ENCODE data around the gene CITED1.

Gene CITED1, protein sequence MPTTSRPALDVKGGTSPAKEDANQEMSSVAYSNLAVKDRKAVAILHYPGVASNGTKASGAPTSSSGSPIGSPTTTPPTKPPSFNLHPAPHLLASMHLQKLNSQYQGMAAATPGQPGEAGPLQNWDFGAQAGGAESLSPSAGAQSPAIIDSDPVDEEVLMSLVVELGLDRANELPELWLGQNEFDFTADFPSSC

DNA sequence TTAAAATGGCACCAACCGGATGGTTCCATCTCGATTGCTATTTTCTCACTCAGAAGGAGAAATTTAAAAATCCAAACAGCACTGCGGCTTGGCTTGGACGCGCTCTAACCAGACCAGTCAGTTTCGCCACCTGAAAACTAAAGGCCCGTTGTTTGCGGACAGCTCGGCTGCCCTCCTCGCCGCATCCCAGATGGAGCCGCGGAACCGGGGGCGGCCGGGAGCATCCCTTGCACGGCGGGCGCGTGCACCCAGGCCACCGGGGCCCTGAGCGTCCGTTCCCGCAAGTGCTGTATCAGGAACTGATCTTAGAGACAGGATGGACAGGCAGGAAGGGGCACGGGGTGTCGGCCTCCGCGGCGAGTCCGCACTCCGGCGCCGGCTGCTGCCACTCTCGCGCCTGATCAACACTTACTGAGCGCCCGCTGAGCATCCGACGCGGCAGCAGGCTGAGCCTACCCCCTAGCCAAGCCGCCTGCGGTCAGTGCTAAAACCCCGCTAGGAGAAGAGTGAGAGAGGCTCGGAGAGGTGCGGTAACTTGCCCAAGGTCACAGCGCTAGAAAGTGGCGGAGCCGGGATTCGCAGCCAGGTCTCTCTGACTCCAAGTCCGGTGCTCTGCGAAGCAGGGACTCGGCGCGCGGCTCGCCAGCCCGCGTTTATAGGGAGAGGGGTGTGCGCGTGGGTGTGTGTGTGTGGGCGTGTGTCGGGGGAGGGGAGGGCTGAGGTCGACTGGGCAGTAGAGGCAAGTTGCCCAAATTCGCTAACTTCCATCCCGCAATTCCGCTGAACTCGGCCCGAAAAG lies at the start of gene CITED1:
Gene CITED1 (minus strand): TSS at position 629 of the 799 bp plus-strand sequence. CDS start 3,045 bp downstream, outside the sequence.
- peak; percentile 34 for DNase-seq (ENCODE audit: low spot score)
- TF ChIP-seq CTCF (IDR thresholded peaks at IDR 0.05; ENCODE audit: extremely low read depth, missing control alignments) = no peak

- no peak for TF ChIP-seq CTCF (IDR thresholded peaks at IDR 0.05; ENCODE audit: extremely low read depth, missing control alignments)
- DNase-seq (ENCODE audit: low spot score) = no peak
These were observed 47.1 kb upstream of the CITED1 start for GRCh38 chrX:72352786-72353185.

DNA sequence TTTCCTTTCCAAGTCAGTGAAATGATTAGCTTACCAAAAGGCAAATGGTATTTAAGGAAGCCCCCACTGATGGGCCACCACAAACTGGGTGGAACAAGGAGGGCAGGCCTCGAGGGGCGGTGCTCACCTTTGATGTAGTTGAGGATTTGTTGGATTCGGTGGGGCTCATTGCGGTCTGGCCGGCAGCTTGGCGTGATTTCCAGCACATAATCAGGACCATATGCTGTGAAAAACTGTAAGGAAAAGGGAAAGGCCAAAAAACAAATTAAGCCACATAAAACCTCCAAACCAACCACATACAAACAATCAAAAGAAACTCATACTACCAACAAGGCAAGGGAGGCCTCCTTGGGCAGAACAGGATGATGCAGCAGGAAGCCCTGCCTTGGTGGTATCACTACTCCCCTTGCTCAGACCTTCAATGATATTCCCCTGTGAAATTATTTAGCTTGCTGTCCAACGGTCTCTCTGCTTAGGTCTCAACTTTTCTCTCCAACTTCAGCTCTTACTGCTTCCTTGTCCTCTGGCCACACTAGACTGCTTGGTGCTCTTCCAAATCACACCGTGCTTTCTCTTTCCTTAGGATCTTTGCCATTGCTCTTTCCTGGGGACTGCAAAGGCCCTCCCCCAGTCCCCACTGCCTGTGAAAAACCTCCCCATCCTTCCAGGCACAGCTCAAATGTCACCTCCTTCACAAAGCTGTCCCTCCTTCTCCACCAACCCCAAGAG lies 46.1 kb upstream of the CITED1 start:
- DNase-seq (ENCODE audit: low spot score) = no peak
- no peak for TF ChIP-seq CTCF (IDR thresholded peaks at IDR 0.05; ENCODE audit: extremely low read depth, missing control alignments)

DNA sequence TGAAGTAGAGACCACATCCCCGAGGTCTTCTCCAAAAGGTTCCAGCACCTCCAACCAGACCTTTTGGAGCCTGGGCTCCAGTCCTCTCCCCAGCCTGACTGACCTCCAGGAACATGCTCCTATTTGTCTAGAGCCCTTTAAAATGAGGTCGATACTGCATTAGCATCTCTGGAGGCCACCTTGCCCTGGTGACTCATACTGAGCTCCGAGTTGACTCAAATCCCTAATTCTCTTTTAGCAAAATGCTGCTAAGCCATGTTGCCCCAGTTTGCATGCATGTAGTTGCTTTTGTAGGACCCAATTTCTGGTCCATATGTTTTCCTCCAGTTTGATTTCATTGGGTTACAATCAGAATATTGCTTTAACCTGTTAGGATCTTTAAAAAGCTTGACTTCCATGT lies 43.5 kb upstream of the CITED1 start:
- peak; percentile 19 for DNase-seq (ENCODE audit: low spot score)
- TF ChIP-seq CTCF (IDR thresholded peaks at IDR 0.05; ENCODE audit: extremely low read depth, missing control alignments) = no peak

DNA sequence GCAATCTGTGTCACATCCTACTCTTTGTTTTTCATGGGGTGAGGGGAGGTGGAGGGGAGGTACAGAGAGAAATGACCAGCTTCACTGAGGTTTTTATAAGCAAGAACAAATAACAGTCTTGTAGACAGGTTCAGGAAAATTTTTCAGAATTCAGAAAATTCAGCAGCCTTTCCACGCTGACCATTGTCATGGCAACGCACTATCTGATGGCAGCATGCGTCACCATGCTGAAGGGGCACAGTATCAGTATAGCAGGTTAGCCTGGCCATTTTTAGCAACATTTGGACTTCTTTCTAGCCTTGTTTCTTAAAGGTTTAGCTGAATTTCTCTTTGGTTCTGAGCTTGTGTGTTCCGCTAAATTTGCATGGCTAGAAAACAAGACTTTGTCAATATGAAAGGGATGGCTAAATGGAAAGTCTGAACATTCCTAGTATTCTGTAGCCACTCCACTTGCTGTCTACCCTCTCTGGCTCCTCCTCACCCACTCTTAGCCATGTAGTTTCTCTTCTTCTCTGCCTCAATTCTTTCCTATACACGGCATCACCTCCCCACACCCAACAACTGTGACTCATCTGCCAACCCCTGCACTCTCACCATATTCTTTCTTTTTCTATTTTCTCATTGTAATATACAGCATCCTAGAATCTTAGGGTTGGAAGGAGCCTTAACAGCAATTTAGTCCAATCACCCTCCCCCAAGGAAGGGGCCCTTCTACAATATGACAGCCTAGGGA lies 42.7 kb upstream of the CITED1 start:
- DNase-seq (ENCODE audit: low spot score) = no peak
- TF ChIP-seq CTCF (IDR thresholded peaks at IDR 0.05; ENCODE audit: extremely low read depth, missing control alignments) = no peak

GRCh38 chrX:72347366-72347765 lies 41.7 kb upstream of the CITED1 start:
- no peak for DNase-seq (ENCODE audit: low spot score)
- no peak for TF ChIP-seq CTCF (IDR thresholded peaks at IDR 0.05; ENCODE audit: extremely low read depth, missing control alignments)
